Stimulated activated CD8-positive, alpha-beta memory T cell treated with anti-CD3 and anti-CD28 coated beads, Interleukin-4, amount 100 ng/mL, for 24 hours (primary cell): Measurements from ENCODE around the gene LCE3C.
"Not testable (repeated sequence)": the region's sequence is repeated elsewhere in the genome, so short reads cannot be mapped to it uniquely, and the experiment has no call there.

Source experiments
- DNase-seq: peaks from one replicate; pipeline ENCODE4 v3.0.0-alpha.2; 2020; ENCODE audit warnings: low read depth

LCE3C gene

GRCh38 chr1:152599934-152600333 is at the start of gene LCE3C:
Gene LCE3C, plus strand, starts transcription at chr1:152600234. Its CDS starts 498 bp downstream, at chr1:152600732.
- no peak for DNase-seq

DNA sequence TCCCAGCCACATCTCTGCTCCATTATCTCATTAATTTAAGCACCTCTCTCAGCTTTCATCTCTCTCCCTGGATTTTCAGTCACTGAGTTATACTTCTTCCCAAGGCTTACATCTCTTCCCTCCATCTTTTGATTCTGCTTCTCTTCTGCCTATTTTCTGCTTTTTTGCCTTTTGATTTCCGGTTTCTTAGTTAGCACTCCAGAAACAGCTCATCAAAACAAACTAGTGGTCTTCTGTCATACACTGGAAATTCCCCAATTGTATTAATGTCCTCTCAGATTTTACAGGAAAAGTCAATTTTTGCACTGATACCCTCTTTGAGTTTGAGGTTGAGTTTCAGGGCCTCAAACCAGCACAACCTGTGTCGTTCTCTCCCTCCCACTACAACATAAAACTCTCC is 34.9 kb upstream of the LCE3C start:
- no peak for DNase-seq

GRCh38 chr1:152565535-152566215 is 34.4 kb upstream of the LCE3C start:
- DNase-seq, result no peak

DNA sequence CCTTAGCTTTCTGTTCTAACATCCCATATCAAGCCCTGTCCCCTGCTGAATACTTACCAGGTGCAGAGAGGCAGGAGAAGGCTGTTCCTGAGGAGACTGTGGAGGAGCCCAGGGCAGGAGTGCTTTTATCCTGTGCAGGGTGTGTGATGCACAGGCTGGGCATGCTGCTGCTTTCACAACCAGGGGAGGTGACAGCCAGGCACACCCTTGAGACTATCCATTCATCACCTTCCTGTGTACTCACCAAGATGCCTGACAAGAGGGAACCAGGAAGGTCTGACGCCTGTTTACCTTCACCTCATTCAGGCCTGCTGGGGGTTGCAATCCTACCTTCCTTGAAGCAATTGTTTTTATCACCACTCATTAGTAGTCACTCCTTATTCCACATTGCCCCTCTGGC is 33.4 kb upstream of the LCE3C start, which contains the start of gene LCE3E:
LCE3E (minus strand) TSS at position 100 of the 400 bp plus-strand sequence. CDS start 572 bp downstream, outside the sequence.
- DNase-seq, result no peak

GRCh38 chr1:152577168-152577567 is 22.9 kb upstream of the LCE3C start:
- no peak for DNase-seq

DNA sequence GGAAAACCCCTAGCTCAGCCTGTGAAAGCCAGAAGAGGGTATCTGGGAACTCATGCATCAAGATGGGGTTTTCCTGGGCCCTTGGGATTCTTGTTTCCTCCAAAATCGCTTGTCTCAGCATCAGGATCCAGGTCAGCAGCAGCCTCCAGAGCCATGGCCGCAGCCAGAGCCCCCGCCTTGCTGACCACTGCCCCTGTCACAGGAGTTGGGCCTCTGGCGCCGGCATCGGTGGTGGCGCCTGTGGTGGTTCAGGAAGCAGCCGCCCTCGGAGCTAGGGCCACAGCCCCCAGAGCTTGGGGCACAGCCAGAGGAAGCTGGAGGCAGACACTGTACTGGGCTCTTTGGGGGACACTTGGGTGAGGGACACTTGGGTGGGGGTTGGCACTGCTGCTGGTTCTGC is 20.5 kb upstream of the LCE3C start:
- DNase-seq, result not testable (repeated sequence)

DNA sequence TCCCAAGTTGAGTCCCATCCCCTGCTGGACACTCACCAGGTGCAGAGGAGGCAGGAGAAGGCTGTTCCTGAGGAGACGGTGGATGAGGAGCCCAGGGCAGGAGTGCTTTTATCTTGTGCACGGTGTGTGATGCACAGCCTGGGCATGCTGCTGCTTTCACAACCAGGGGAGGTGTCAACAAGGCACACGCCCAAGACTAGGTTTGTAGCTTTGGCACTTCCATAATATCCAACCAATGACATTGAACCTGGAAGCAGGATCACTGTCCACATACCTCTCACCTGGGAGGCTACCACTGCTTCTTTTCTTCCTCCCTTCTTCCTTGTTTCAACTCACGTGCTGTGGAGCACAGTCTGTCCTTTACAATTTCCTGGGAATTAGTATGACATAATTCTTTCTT is 19.6 kb upstream of the LCE3C start, which contains the start of gene LCE3D:
LCE3D (minus strand) TSS at position 84 of the 400 bp plus-strand sequence. CDS start 580 bp downstream, outside the sequence.
- no peak for DNase-seq

GRCh38 chr1:152582647-152583046 is 17.4 kb upstream of the LCE3C start:
- no peak for DNase-seq

GRCh38 chr1:152585586-152585985 is 14.4 kb upstream of the LCE3C start:
- no peak for DNase-seq

DNA sequence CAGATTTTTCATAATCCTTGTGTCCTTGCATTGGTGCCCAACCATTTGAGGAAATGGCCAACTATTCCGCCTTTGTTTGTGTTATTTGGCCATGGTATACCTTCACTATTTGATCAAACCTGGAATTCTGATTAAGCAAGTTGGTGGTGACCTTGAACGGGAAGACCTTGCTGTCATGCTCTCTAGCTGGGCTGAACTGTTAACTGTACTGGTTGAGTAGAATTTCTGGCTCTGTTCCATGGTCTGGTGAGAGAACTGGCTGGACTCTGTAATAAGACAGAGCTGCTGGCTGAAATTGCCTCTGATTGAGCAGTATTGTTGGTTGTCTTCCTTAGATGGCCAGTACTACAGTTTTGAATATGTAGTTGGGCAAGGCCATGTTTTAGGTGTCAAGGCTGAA is 3.0 kb upstream of the LCE3C start:
- DNase-seq, result no peak

DNA sequence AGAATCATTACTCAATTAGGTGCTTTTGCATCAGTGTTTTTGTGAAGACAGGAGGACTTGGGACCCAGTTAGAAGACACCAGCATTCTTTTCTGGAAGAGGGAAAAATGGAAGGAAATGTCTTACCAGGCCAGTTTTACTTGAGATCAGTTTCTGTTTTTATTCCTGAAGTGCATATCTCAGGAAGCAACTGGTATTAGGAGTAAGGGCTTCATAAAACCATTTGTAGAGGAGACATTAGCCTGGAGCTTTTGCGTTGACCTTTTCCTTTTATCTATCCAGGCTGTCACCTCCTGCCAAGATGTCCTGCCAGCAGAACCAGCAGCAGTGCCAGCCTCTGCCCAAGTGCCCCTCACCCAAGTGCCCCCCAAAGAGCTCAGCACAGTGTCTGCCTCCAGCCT is 13.5 kb downstream of the LCE3C start, which contains the start of gene LCE3B:
LCE3B (plus strand) TSS at position 301 of the 400 bp plus-strand sequence; CDS start at position 301, 0 bp downstream.
- no peak for DNase-seq

DNA sequence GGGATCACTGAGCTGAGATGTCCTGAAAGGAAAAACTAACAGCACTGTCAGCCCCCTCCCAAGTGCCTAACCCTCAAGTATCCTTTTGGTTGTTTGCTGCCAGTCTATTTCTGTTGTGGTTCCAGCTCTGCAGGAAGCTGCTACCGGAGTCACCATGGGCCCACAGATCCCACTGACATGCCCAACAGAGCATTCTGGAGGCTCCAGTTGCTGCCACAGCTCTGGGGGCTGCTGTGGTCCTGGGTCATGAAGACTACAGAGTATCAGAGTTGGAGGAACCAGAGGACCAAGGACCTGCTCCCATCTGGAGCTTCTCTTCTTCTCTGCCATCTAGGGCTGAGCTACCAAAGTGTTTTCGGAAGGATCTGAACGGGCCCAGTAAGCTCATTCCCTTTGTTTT is 22.0 kb downstream of the LCE3C start:
- DNase-seq, result no peak

GRCh38 chr1:152622803-152623202 is 22.8 kb downstream of the LCE3C start, which contains the start of gene LCE3A:
Gene LCE3A, minus strand, starts transcription at chr1:152623103. Its CDS starts 0 bp downstream, at chr1:152623103.
- DNase-seq, result no peak

DNA sequence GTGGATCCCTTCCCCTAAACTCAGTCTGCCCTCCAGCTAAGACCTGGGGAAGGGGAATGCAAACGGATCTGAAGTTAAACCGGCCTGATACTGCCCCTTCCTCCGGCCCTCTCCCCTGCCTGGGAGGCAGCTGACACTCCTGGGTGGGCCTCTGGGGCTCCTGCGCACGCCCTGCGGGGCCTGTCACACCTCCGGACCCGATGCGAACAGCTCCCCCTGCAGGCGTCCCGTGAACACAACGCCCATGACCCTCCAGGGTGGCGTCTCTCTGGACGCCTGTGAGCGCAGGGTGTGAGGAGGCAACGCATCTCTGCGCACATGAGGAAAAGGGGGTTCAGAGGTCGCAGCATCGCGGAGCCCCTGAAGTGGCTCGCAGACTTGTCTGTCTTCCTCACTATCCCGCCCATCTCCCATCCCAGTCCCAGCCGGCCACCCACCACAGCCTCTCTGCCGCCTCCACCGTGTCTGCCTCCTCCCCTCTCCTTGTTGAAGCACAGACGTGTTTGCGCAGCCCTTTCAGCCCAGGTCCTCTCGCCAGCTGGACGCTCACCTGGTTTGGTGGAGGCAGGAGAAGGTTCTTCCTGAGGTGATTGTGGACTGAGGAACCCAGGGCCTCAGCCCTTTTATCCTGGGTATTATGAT is 23.3 kb downstream of the LCE3C start:
- no peak for DNase-seq

DNA sequence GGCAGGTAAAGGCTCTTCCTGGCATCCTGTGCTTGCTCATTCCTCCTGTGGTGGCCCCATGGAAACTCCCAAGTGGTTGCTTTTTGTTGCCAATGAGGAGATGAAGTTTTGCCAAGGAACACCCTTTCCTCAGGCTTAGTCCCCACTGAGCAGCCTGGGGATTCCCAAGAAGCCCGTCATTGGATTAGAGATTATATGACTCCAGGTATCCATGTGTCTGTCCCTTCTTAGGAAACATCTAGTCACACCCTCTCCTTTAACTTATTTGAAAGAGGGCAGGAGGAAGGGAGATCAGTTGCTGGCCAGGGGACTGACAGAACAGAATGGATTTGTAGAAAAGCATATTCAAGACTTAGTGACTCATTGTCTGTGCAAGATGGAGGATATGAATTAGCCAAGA is 26.7 kb downstream of the LCE3C start:
- no peak for DNase-seq

DNA sequence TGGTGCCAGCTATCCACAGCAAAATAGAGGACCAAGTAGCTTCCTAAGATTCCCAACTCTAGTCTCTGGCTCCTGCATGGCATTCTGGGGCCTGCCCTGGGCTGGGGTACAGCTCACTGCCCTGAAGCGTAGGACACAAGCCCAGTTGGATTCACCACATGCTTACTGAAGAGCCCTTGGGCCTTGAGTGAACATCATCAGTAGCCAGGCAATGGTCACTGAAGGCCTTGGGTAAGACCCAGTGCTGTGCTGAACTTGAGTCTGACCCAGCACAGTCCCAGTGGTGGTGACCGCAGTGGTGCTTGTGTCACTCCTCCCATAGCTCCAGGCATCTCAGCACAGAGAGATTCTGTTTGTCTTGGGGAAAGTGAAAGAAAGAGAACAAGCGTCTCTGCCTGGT is 30.6 kb downstream of the LCE3C start:
- no peak for DNase-seq

DNA sequence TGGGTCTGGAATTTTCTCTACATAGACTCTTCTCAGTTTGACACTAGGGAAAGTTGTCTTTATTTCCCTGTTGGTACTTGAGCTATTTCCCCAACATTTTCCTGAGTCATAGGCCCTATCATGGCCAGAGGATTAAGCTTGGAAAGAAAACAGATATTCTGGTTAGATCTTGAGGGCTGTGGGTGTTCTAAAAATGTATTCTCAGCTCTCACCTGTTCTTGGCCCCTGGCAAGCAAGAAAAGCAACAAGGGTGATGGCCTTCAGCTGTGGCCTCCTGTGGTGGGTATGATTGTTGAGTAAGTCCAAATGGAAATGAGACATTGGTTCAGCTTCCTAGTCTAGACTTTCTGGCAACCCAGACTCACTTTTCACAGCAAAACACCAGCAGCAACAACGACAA is 40.3 kb downstream of the LCE3C start:
- DNase-seq, result no peak

DNA sequence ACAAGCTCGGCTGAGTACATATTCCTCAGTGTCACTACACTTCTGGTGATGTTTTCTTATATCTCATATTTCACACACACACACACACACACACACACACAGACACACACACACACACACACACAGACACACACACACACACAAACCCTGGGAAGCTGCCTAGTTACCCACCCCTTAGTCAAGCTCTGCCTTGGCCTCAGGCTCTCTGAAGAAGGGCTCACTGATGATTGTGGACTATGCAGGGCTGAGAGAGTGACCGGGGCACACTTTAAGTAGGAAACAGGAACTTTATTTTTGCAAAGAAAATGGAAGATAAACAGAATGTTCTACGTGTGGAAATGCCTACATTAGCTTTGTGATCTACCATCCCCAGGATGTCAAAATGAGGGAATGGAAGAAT is 43.9 kb downstream of the LCE3C start:
- DNase-seq, result no peak

- DNase-seq, result no peak
These were observed 45.1 kb downstream of the LCE3C start for GRCh38 chr1:152645146-152645545.

DNA sequence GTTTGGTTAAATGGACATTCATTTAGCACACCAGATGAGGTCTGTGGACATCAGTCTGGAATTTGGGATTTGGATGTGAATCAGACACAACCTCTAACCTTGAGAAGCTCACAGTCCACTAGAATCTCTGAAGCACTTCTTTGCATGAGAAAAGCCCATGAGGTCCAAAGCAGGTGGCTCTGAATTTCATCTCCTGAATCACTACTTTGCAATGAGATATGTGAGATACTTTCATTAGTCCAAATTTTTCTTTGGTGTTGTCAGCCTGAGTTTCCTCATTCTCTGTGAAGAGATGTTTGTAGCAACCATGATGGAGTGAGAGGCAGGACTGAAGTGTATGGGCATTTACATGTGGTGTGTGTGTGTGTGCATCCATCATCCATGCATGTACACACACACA is 46.6 kb downstream of the LCE3C start:
- DNase-seq, result no peak
